T-cell (primary cell): ENCODE data around the gene ATP6V0B. TPM values are rescaled to one million over a fixed set of nuclear protein-coding genes. Genes with fewer than 3 reads are reported as not detected.
A peak's percentile ranks its signal among the peaks of the same experiment; 100 is the strongest.

Experiments used
- ATAC-seq, 4 experiments: fragments of 200-7000 bp in 3 of 4; fragments of 150-1000 bp in 1 of 4; cut with Tn5 transposase; replicated peaks in 1 of 4; 1 replicate in 3 of 4; 2 replicates in 1 of 4; pipeline ENCODE4 v1.10.0; 2021; ENCODE audit warnings: moderate library complexity in 3 of 4, mild to moderate bottlenecking in 2 of 4, moderate number of reproducible peaks in 1 of 4
- CTCF ChIA-PET, 2 donors: fragments of 300-600 bp; sonication (Branson Sonifier 250); formaldehyde crosslinking; loops; one replicate each; lab custom pipeline; 2022; ENCODE audit warnings: antibody characterized with exemption in 2 of 2; lab: Charles Lee
- POLR2A ChIA-PET, 2 donors: fragments of 300-600 bp; sonication (Branson Sonifier 250); formaldehyde crosslinking; loops; one replicate each; lab custom pipeline; 2022; ENCODE audit warnings: antibody characterized with exemption in 2 of 2; lab: Charles Lee
- DNase-seq, 35 experiments: peaks; one replicate each; pipeline versions ENCODE4 v3.0.0 to v3.0.0-alpha.2; 2013 to 2023
- H3K27ac ChIP-seq: one replicate; pipeline ENCODE4 v1.5.1; 2013; ENCODE audit warnings: low read length
- H3K27me3 ChIP-seq, 2 experiments: replicated peaks in 1 of 2; 1 replicate in 1 of 2; 2 replicates in 1 of 2; pipeline versions ENCODE4 v1.6.1 to v1.7.0; 2013; ENCODE audit warnings: low read length in 1 of 2, mixed read lengths in 1 of 2; ENCODE audit not compliant: control insufficient read depth in 2 of 2, insufficient read depth in 2 of 2; ENCODE audit errors: extremely low read depth in 1 of 2
- H3K36me3 ChIP-seq, 2 donors: 1 replicate in 1 of 2; 2 replicates in 1 of 2; pipeline versions ENCODE4 v1.6.1 to v1.7.0; 2013; ENCODE audit warnings: low read length in 1 of 2; ENCODE audit not compliant: control insufficient read depth in 2 of 2, insufficient read depth in 1 of 2; ENCODE audit errors: extremely low read depth in 1 of 2
- H3K4me1 ChIP-seq, 2 experiments: 1 replicate in 1 of 2; 2 replicates in 1 of 2; pipeline versions ENCODE4 v1.6.1 to v1.7.0; 2013; ENCODE audit warnings: low read length in 2 of 2, mixed read lengths in 1 of 2; ENCODE audit not compliant: insufficient read depth in 2 of 2, control insufficient read depth in 1 of 2; ENCODE audit errors: extremely low read depth in 1 of 2
- H3K4me3 ChIP-seq, 2 donors: 1 replicate in 1 of 2; 2 replicates in 1 of 2; pipeline versions ENCODE4 v1.5.1 to v1.7.0; 2013; ENCODE audit warnings: mild to moderate bottlenecking in 2 of 2, low read length in 1 of 2, moderate library complexity in 1 of 2; ENCODE audit not compliant: control insufficient read depth in 1 of 2; ENCODE audit errors: extremely low read depth in 1 of 2
- H3K9me3 ChIP-seq: 2 replicates; pipeline ENCODE4 v1.7.0; 2013
- H3K27ac Mint-ChIP-seq, 2 donors: one replicate each; pipeline ENCODE4 v1.8.0; 2020 to 2021; ENCODE audit warnings: mild to moderate bottlenecking in 2 of 2, mixed read lengths in 2 of 2
- H3K27me3 Mint-ChIP-seq, 2 donors: one replicate each; pipeline ENCODE4 v1.8.0; 2021 to 2022; ENCODE audit warnings: mixed read lengths in 2 of 2
- H3K36me3 Mint-ChIP-seq: one replicate; pipeline ENCODE4 v1.8.0; 2021; ENCODE audit warnings: mixed read lengths
- H3K4me1 Mint-ChIP-seq, 3 donors: one replicate each; pipeline ENCODE4 v1.8.0; 2020 to 2022; ENCODE audit warnings: mixed read lengths in 3 of 3, mild to moderate bottlenecking in 1 of 3
- H3K4me3 Mint-ChIP-seq, 3 donors: one replicate each; pipeline ENCODE4 v1.8.0; 2020 to 2022; ENCODE audit warnings: mild to moderate bottlenecking in 3 of 3, mixed read lengths in 3 of 3, moderate library complexity in 3 of 3
- H3K9me3 Mint-ChIP-seq, 3 donors: one replicate each; pipeline ENCODE4 v1.8.0; 2020 to 2022; ENCODE audit warnings: mixed read lengths in 3 of 3
- WGBS: methylation state at CpG from one replicate; pipeline ENCODE4 v1.1.5; 2013; ENCODE audit warnings: missing lambda C conversion rate; ENCODE audit not compliant: insufficient coverage; 5-methylcytosine and 5-hydroxymethylcytosine counted together
- total RNA-seq, 35 experiments: library from RNA in 6 of 35; stranded (reverse) in 6 of 35; fragments of 120-200 nt in 1 of 35; gene quantifications; one replicate each; pipeline versions ENCODE4 v1.2.1 to v1.2.4 and lab custom pipeline; 2013 to 2026

The ATP6V0B gene
- total RNA-seq, 5 donors from 2014 or later (not counting 1 experiment from before 2014, with no cell fraction given), result 57.5 to 88.6 (median 69.5) TPM

- ATAC-seq (no peak), DNase-seq (no peak)
- Histone ChIP-seq H3K4me1 (peaks cover 4 to 21% of the 10 kb centered on the region in 2 experiments), H3K27ac (no peak overlapping the region), H3K4me3 (no peak overlapping the region), H3K36me3 (no peaks in the 10 kb centered on the region), H3K9me3 (no peaks in the 10 kb centered on the region), H3K27me3 (peaks cover 0 to 9% of the 10 kb centered on the region in 2 experiments)
- 100% methylated on average over 3 of the region's 3 CpGs for WGBS
- Mint-ChIP-seq H3K36me3 (no peaks in the 10 kb centered on the region), H3K9me3 (no peaks in the 10 kb centered on the region), H3K4me1 (peaks cover 18 to 25% (median 22%) of the 10 kb centered on the region in 3 donors), H3K27me3 (no peaks in the 10 kb centered on the region), H3K4me3 (peak overlapping the region in 1 of 3 donors; percentile 93), H3K27ac (no peak overlapping the region)
- ChIA-PET POLR2A (no interaction called here), CTCF (no interaction called here)
Measured at GRCh38 chr1:44027320-44027719, 52.6 kb downstream of the ATP6V0B start.

Other genes starting within 250 kb of the ATP6V0B start
- gene ARTN, start 41.2 kb upstream of the ATP6V0B start, total RNA-seq, result 1 to 10 TPM in 1 of 5 donors, under 1 TPM in 3, not detected in 1; 0.35 to 1.5 (median 0.51) TPM
- gene IPO13, start 28.0 kb upstream of the ATP6V0B start, total RNA-seq, result 10 to 100 TPM; 15.3 to 24.3 (median 22.1) TPM
- gene DPH2, start 5.0 kb upstream of the ATP6V0B start, total RNA-seq, result 10 to 100 TPM; 22.1 to 46.6 (median 41.8) TPM
- gene B4GALT2, start 4.2 kb downstream of the ATP6V0B start, total RNA-seq, result 1 to 10 TPM; 1.2 to 5.3 (median 3.1) TPM
- gene CCDC24, start 16.6 kb downstream of the ATP6V0B start, total RNA-seq, result 1 to 10 TPM in 3 of 5 donors, under 1 TPM in 2; 0.50 to 4.3 (median 1.7) TPM
- gene SLC6A9, start 56.5 kb downstream of the ATP6V0B start, total RNA-seq, result 1 to 10 TPM in 4 of 5 donors, not detected in 1; 1.4 to 8.2 (median 6.3) TPM
- gene KLF17, start 143.9 kb downstream of the ATP6V0B start, total RNA-seq, result not detected
- not detected for gene KLF18, start 166.7 kb downstream of the ATP6V0B start, total RNA-seq
- 10 to 100 TPM; 60.3 to 79.9 (median 75.3) TPM for gene DMAP1, start 238.5 kb downstream of the ATP6V0B start, total RNA-seq